ENCODE results near the gene RSRP1. TPM values are rescaled to one million over a fixed set of nuclear protein-coding genes. Genes with fewer than 3 reads are reported as not detected.

Gene RSRP1
- total RNA-seq, 1 experiment from 2014 or later: 55.1 TPM

GRCh38 chr1:25201006-25201405 lies 46.2 kb downstream of the RSRP1 start:
- no peak overlapping the region for H2BK12ac ChIP-seq (ENCODE audit: insufficient read length, low read depth, low read length)
- H4K5ac ChIP-seq (ENCODE audit: insufficient read length, low read depth, low read length): no peak overlapping the region
- H3K79me2 ChIP-seq (ENCODE audit: insufficient read depth, low read length): no peaks in the 10 kb centered on the region
- no peak for TF ChIP-seq CTCF (conservative IDR thresholded peaks at IDR 0.05)
- Mint-ChIP-seq H3K9me3 (no peaks in the 10 kb centered on the region; a peak in 1 of 5 replicates), H3K36me3 (ENCODE audit: insufficient read depth in 1 of 3, low read depth in 3 of 3) (no peaks in the 10 kb centered on the region), H3K4me1 (peaks cover 17 to 30% of the 10 kb centered on the region in 2 experiments), H3K4me3 (no peak overlapping the region), H3K27me3 (ENCODE audit: low read depth) (no peaks in the 10 kb centered on the region; the same call in 1 of the 2 replicates), H3K27ac (peak overlapping the region in 1 of 3 experiments; percentile 22; a peak in 1 of 7 replicates)
- no peak overlapping the region for H3K27ac ChIP-seq (ENCODE audit: insufficient read length, low read depth, low read length)
- no peak for DNase-seq
- WGBS (ENCODE audit: extremely low coverage, insufficient read length, low lambda C conversion rate): no CpG with 5 or more reads among the region's 7 CpGs
- H3K4me2 ChIP-seq (ENCODE audit: insufficient read depth, insufficient read length, low read length): no peak overlapping the region
- H2AK5ac ChIP-seq (ENCODE audit: insufficient read length, low read length): no peak overlapping the region
- no peak overlapping the region for H3K9ac ChIP-seq (ENCODE audit: extremely low read depth, insufficient read length, low read length)
- H3K27me3 ChIP-seq (ENCODE audit: insufficient read depth, low read length): no peaks in the 10 kb centered on the region
- no peak overlapping the region for H4K91ac ChIP-seq (ENCODE audit: insufficient read length, low read depth, low read length)
- no peaks in the 10 kb centered on the region for H4K20me1 ChIP-seq (ENCODE audit: control insufficient read depth, insufficient read depth, insufficient read length)
- H3K79me1 ChIP-seq (ENCODE audit: insufficient read depth, low read depth, low read length, poor library complexity, severe bottlenecking): no peaks in the 10 kb centered on the region
- H3K23ac ChIP-seq (ENCODE audit: insufficient read length, low read depth, low read length): no peak overlapping the region
- no peak overlapping the region for H2BK5ac ChIP-seq (ENCODE audit: insufficient read length, low read length)
- H2BK20ac ChIP-seq (ENCODE audit: low read depth, low read length, poor library complexity, severe bottlenecking): no peak overlapping the region
- H3K56ac ChIP-seq (ENCODE audit: insufficient read length, low read depth, low read length): no peak overlapping the region
- no peaks in the 10 kb centered on the region for H3K4me1 ChIP-seq (ENCODE audit: insufficient read depth, low read length)
- no peak overlapping the region for H4K8ac ChIP-seq (replicated peaks; ENCODE audit: insufficient read length, low read depth, low read length)
- H2BK120ac ChIP-seq (ENCODE audit: low read depth, low read length, poor library complexity, severe bottlenecking): no peak overlapping the region
- no peak overlapping the region for H3K14ac ChIP-seq (ENCODE audit: insufficient read depth, low read length)
- H3T11ph ChIP-seq (ENCODE audit: low read length): no peak overlapping the region
- H2AFZ ChIP-seq (ENCODE audit: low read length): no peak overlapping the region
- H3K4ac ChIP-seq (ENCODE audit: low read depth, low read length): no peak overlapping the region
- H2BK15ac ChIP-seq (ENCODE audit: low read depth, low read length): no peak overlapping the region
- no peak overlapping the region for H3K18ac ChIP-seq (ENCODE audit: insufficient read length, low read depth, low read length)
- H3K9me3 ChIP-seq (ENCODE audit: control insufficient read depth, low read depth, low read length): no peaks in the 10 kb centered on the region
- H3K23me2 ChIP-seq (ENCODE audit: insufficient read length, low read depth, low read length, poor library complexity, severe bottlenecking): no peaks in the 10 kb centered on the region
